Prostate gland (tissue), 2 donors: ENCODE results near the gene KDELR1. TPM values are rescaled to one million over a fixed set of nuclear protein-coding genes. Genes with fewer than 3 reads are reported as not detected.

Source experiments
- DNase-seq: peaks from one replicate; pipeline ENCODE4 v3.0.0-alpha.2; 2019; ENCODE audit warnings: low spot score
- H3K27ac ChIP-seq, 2 donors: fragments of 200-600 bp; sonication (generic); 2 replicates each; pipeline ENCODE4 v1.5.1; 2017 to 2019
- H3K27me3 ChIP-seq: fragments of 200-600 bp; sonication (generic); replicated peaks from 2 replicates; pipeline ENCODE4 v1.5.1; 2019; ENCODE audit not compliant: insufficient read depth
- H3K36me3 ChIP-seq, 2 donors: fragments of 200-600 bp; sonication (generic); 1 replicate in 1 of 2; 2 replicates in 1 of 2; pipeline versions ENCODE4 v1.5.1 to v1.8.1; 2017 to 2019
- H3K4me1 ChIP-seq: fragments of 200-600 bp; sonication (generic); replicated peaks from 2 replicates; pipeline ENCODE4 v1.5.1; 2019
- H3K4me3 ChIP-seq, 2 donors: fragments of 200-600 bp; sonication (generic); 2 replicates each; pipeline ENCODE4 v1.5.1; 2017 to 2019
- H3K9me3 ChIP-seq: fragments of 200-600 bp; sonication (generic); 2 replicates; pipeline ENCODE4 v1.5.1; 2017
- CTCF ChIP-seq, 4 experiments: fragments of 200-600 bp in 2 of 4; fragments of 450-650 bp in 2 of 4; sonication (generic) in 2 of 4; IDR thresholded peaks; 1 replicate in 3 of 4; 2 replicates in 1 of 4; pipeline ENCODE4 v1.5.1; 2016 to 2019; ENCODE audit warnings: antibody characterized with exemption in 4 of 4, mild to moderate bottlenecking in 2 of 4, moderate library complexity in 2 of 4
- POLR2A ChIP-seq: fragments of 450-650 bp; IDR thresholded peaks from one replicate; pipeline ENCODE4 v1.6.1; 2016; ENCODE audit warnings: antibody characterized with exemption, mild to moderate bottlenecking
- POLR2AphosphoS5 ChIP-seq: sonication (generic); formaldehyde crosslinking; IDR thresholded peaks from one replicate; pipeline ENCODE4 v1.6.1; 2017; ENCODE audit warnings: antibody characterized with exemption
- WGBS: methylation state at CpG from one replicate; pipeline ENCODE4 v1.1.5; 2018; 5-methylcytosine and 5-hydroxymethylcytosine counted together
- intact Hi-C: fragments of 100-400 bp; cut with DNase I; formaldehyde crosslinking; loops from one replicate; pipeline ENCODE4 v1.14.2; 2022
- total RNA-seq, 2 donors: library from RNA; depleted of rRNA; stranded (reverse); fragments of >200 nt; gene quantifications; one replicate each; pipeline ENCODE4 v1.1.0, GENCODE V29; 2016

KDELR1 gene
- total RNA-seq, 2 donors from 2014 or later = 153 to 179 TPM

GRCh38 chr19:48403606-48404005 lies 12.3 kb upstream of the KDELR1 start:
- WGBS = 33% methylated on average over 3 of the region's 3 CpGs
- Histone ChIP-seq H3K27me3 (no peaks in the 10 kb centered on the region), H3K27ac (no peak overlapping the region), H3K36me3 (no peaks in the 10 kb centered on the region), H3K4me1 (no peaks in the 10 kb centered on the region), H3K4me3 (no peak overlapping the region), H3K9me3 (no peaks in the 10 kb centered on the region)
- peak; percentile 46 for DNase-seq
- intact Hi-C loops = no loop called here
- TF ChIP-seq CTCF (IDR thresholded peaks at IDR 0.05) (no peak), POLR2AphosphoS5 (peak; percentile 57), POLR2A (no peak)

- no peak for DNase-seq
- intact Hi-C loops = no loop called here
- 58% methylated on average over 5 of the region's 5 CpGs for WGBS
- H3K4me1 ChIP-seq = no peaks in the 10 kb centered on the region
- H3K27me3 ChIP-seq = peaks cover under 1% of the 10 kb centered on the region
- no peaks in the 10 kb centered on the region for H3K9me3 ChIP-seq
- H3K36me3 ChIP-seq = no peaks in the 10 kb centered on the region
- no peak overlapping the region for H3K4me3 ChIP-seq
- H3K27ac ChIP-seq = no peak overlapping the region
- no peak for TF ChIP-seq POLR2AphosphoS5
- no peak for TF ChIP-seq CTCF (IDR thresholded peaks at IDR 0.05)
- no peak for TF ChIP-seq POLR2A
Observed at GRCh38 chr19:48401287-48401686, 9.9 kb upstream of the KDELR1 start.

- no peak overlapping the region for H3K4me3 ChIP-seq
- no peak for TF ChIP-seq CTCF (IDR thresholded peaks at IDR 0.05)
- DNase-seq = no peak
- no peaks in the 10 kb centered on the region for H3K36me3 ChIP-seq
- 61% methylated on average over 14 of the region's 14 CpGs for WGBS
- H3K27ac ChIP-seq = no peak overlapping the region
- H3K27me3 ChIP-seq = peaks cover 2% of the 10 kb centered on the region
- no peaks in the 10 kb centered on the region for H3K4me1 ChIP-seq
- H3K9me3 ChIP-seq = no peaks in the 10 kb centered on the region
- intact Hi-C loops = no loop called here
Observed at GRCh38 chr19:48400018-48400742, 8.8 kb upstream of the KDELR1 start.

- intact Hi-C loops = no loop called here
- Histone ChIP-seq H3K27me3 (peaks cover 2% of the 10 kb centered on the region), H3K4me3 (peak overlapping the region; percentile 21 to 35), H3K36me3 (no peaks in the 10 kb centered on the region), H3K4me1 (no peaks in the 10 kb centered on the region), H3K9me3 (no peaks in the 10 kb centered on the region), H3K27ac (no peak overlapping the region)
- WGBS = 16% methylated on average over 38 of the region's 104 CpGs
- peak; percentile 25 for TF ChIP-seq POLR2A
- no peak for TF ChIP-seq POLR2AphosphoS5
- DNase-seq = peak; percentile 44
Observed at GRCh38 chr19:48398375-48399235, 7.3 kb upstream of the KDELR1 start.

- 4% methylated on average over 17 of the region's 17 CpGs for WGBS
- peak overlapping the region; percentile 21 to 35 for H3K4me3 ChIP-seq
- peaks cover 2% of the 10 kb centered on the region for H3K27me3 ChIP-seq
- H3K4me1 ChIP-seq = no peaks in the 10 kb centered on the region
- no peak overlapping the region for H3K27ac ChIP-seq
- intact Hi-C loops = no loop called here
- H3K9me3 ChIP-seq = no peaks in the 10 kb centered on the region
- TF ChIP-seq POLR2AphosphoS5 = no peak
- TF ChIP-seq POLR2A = no peak
- TF ChIP-seq CTCF (IDR thresholded peaks at IDR 0.05) = no peak
- no peak for DNase-seq
- H3K36me3 ChIP-seq = no peaks in the 10 kb centered on the region
Observed at GRCh38 chr19:48398102-48398374, 6.7 kb upstream of the KDELR1 start.
